Amygdala (tissue), 56 donors: ENCODE measurements around the gene AFAP1.

Source experiments
- DNase-seq, 56 donors: peaks; one replicate each; lab custom pipeline; 2025; lab: John Stamatoyannopoulos, UW

Gene AFAP1, protein sequence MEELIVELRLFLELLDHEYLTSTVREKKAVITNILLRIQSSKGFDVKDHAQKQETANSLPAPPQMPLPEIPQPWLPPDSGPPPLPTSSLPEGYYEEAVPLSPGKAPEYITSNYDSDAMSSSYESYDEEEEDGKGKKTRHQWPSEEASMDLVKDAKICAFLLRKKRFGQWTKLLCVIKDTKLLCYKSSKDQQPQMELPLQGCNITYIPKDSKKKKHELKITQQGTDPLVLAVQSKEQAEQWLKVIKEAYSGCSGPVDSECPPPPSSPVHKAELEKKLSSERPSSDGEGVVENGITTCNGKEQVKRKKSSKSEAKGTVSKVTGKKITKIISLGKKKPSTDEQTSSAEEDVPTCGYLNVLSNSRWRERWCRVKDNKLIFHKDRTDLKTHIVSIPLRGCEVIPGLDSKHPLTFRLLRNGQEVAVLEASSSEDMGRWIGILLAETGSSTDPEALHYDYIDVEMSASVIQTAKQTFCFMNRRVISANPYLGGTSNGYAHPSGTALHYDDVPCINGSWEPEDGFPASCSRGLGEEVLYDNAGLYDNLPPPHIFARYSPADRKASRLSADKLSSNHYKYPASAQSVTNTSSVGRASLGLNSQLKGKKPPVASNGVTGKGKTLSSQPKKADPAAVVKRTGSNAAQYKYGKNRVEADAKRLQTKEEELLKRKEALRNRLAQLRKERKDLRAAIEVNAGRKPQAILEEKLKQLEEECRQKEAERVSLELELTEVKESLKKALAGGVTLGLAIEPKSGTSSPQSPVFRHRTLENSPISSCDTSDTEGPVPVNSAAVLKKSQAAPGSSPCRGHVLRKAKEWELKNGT

DNA sequence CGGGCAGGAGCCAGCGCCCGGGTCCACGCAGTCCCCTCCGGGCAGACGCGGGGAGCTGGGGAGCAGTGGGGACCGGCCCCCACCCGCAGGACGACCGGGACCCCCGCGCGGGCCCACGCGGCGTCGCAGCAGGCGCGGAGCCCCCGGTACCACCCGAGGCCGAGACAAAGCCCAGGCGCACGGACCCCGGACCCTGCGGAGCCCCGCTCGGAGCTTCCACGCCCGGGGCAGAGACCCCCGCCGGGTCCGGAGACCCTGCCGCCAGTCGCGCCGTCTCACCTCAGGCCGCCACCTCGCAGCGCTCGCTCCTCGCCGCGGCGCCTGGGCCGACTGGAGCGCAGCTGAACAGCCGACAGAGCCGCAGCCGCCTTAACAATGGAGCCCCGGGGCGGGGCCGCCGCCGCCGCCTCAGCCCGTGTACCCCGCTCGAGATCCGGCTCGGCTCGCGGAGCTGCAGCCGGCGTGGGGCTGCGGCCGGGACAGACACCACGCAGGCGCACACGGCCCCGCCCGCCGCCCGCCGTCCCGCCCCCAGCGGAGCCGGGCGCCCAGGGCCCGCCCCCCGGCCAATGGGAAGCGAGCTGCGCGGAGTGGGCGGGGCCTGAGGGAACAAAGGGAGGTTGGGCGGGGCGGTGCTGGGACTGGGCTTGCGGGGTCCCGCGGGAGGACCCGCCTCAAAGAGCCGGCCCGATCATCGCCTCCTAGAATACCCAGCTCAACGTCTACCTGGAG is at the start of gene AFAP1:
Gene AFAP1 (minus strand): TSS at position 485 of the 732 bp plus-strand sequence. CDS start 67,783 bp downstream, outside the sequence.
- peak in 52 of 56 donors; percentile 28 to 92 (median 72) for DNase-seq

- DNase-seq = no peak
These were observed 48.8 kb upstream of the AFAP1 start for GRCh38 chr4:7988437-7988836.

DNA sequence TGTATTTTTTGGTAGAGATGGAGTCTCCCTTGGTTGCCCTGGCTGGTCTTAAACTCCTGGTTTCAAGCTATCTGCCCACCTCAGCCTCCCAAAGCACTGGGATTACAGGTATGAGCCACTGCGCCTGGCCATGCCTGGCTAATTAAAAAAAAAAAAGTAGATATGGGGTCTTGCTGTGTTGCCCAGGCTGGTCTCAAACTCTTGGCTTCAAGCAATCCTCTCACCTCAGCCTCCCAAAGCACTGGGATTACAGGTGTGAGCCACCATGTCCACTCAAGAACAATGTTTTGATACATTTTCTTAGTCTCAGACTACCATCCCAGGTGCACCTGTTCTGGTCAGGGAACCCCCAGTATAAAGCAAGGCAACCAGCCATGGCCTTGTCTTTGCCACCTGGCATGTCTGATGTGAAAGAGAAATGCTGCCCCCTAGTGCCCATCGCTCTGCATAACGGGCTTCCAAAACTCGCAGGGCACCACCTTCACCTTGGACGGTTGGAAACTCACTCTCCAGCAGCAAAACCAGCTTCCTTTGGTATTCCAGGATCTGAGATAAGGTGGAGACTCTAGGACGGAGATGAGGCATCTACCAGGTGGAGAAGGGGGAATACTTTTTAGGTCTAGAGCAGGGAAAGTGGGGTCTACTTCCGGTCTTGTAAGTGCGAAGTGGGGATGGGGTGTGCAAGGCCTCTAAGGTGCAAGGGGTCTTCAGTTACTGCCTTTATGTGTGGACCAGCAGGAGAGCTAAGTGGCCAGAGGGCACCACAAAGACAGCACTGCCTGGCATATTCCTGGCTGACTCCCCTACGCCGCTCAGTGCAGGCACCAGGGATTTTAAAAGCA is 47.7 kb upstream of the AFAP1 start:
- DNase-seq = peak in 44 of 56 donors; percentile 6 to 73 (median 40)

- DNase-seq = no peak
These were observed 46.3 kb upstream of the AFAP1 start for GRCh38 chr4:7985891-7986441.

DNA sequence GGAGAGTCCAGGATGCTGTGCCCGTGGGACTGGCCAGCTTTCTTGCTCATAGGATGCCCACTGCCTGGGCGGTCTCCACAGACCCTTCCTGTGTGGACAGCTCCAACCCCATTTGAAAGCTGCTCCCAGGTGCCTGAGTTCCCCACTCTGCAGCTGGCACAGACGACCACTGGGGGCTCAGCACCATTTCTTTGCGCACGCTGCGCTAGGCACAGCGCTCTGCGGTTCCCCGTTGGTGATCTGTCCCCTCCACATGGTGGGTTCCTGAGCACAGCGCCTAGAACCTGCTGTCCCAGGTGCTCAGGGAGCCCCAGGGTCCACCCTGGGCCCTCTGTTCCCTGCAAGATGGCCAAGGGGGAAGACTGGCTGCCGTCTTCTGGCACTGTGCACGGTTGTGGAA is 45.4 kb upstream of the AFAP1 start:
- no peak for DNase-seq

DNA sequence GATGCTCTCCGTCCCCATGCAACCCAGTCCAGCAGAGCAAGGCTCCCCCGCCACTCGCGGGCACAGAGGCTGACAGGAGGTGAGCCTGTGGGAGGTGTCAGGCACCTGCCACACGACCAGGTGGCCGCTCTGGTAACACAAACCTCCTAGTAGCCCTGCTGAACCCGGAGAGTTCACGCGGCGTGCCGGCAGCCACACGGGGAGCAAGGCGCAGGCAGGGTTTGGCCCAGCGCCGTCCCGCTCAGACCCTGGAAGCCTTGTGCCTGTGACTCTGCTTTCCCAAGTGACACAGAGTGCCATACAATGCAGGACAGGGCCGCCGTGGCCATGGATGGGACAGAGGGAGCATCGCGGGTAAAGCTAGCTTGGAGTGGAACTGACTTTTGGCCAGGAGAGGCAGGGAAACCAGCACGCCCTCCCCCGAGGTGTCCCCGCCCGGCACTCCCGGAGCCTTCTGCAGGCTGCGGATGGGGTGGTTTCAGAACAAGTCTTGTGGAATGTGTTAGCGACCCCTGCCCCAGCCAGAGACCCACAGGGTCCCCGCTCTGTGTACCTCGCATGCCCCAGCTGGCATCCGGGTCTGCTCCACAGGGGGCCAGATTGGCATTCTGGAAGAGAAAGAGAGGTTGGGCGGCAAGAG is 44.7 kb upstream of the AFAP1 start:
- DNase-seq = no peak

GRCh38 chr4:7983296-7983695 is 43.6 kb upstream of the AFAP1 start:
- no peak for DNase-seq

DNA sequence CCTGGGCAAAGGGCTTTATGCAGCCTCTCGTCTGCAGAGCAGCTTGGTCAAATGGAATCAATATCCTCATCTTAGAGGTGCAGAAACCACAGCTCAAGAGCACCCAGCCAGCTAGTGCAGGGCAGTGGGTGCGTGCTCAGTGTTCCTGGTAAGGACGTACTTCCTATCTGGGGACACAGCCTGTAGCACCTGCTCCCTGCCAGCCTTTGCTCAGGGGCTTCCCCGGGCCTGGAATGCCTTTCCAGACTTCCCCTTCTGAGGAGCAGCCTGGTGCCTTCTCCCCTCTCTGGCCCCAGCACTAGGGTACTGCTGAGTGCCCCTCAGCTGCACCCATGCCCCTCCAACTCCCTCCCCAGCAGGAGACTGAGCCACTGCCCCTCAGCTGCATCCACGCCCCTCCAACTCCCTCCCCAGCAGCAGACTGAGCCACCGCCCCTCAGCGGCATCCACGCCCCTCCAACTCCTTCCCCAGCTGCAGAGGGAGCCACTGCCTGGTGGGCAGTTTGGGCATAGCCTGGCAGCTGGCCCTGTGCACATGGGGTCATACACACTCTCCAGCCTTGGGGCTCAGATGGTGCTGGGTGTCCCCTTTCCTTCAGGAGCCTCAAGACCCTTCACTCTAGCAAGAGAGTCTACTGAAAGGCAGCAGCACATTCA is 42.2 kb upstream of the AFAP1 start:
- no peak for DNase-seq

DNA sequence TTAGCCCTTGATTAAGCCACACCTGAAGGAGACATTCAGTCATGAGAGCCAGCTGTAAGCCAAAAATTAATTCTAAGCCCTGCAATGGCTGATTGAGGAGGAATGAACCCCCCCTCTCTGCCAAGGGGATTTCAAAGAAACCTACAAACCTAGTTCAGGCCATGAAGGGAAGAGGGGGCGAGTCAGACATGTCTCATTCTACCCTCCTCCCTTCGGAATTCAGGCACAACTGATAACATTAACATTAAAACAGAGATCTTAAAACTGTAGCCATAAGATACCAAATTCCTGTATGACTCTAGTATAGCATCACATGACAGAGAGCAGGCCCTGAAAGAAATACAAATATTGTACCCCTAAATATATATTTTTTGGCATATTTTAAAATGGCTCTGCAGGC is 40.4 kb upstream of the AFAP1 start:
- DNase-seq = no peak

DNA sequence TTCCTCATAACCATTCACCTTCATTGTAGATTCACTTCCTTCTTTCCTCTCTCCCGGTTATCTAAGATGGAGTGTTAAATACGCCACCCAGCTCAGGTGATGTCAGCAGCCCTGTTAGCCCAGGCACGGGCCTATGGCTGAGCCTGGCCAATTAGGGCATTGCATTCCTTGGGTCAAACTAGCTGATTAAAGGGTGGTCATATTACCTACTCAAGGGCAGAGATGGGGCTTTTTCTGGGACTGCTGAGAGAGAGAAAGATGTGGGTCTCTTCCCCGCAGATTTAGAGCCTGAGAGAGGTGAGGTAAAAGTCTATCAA is 39.9 kb upstream of the AFAP1 start:
- DNase-seq = no peak

GRCh38 chr4:7978907-7979651 is 39.4 kb upstream of the AFAP1 start:
- no peak for DNase-seq

- no peak for DNase-seq
These were observed 38.8 kb upstream of the AFAP1 start for GRCh38 chr4:7978489-7978888.

- DNase-seq = no peak
These were observed 37.0 kb upstream of the AFAP1 start for GRCh38 chr4:7976634-7977033.

DNA sequence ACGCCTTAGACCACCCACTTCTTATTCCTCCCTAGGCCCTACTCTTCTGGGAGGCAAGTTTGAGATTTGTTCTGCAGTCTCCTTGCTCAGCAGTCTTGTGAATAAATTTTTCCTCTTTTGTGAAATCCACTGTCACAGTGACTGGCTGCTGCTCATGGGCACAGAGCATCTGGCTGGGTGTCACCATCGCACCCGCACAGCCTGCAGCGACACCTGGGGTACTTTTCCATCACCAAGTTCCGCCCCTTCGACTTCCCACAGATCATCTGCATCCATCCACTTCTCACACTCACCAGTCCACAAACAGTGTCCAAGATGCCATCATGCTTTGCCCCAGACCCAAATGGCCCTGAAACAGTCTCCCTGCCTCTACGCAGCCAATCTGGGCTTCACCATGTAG is 36.4 kb upstream of the AFAP1 start:
- DNase-seq = no peak

- DNase-seq = no peak
These were observed 34.8 kb upstream of the AFAP1 start for GRCh38 chr4:7974425-7974824.

- DNase-seq = peak in 1 of 56 donors; percentile 20
These were observed 33.9 kb upstream of the AFAP1 start for GRCh38 chr4:7973545-7973981.

DNA sequence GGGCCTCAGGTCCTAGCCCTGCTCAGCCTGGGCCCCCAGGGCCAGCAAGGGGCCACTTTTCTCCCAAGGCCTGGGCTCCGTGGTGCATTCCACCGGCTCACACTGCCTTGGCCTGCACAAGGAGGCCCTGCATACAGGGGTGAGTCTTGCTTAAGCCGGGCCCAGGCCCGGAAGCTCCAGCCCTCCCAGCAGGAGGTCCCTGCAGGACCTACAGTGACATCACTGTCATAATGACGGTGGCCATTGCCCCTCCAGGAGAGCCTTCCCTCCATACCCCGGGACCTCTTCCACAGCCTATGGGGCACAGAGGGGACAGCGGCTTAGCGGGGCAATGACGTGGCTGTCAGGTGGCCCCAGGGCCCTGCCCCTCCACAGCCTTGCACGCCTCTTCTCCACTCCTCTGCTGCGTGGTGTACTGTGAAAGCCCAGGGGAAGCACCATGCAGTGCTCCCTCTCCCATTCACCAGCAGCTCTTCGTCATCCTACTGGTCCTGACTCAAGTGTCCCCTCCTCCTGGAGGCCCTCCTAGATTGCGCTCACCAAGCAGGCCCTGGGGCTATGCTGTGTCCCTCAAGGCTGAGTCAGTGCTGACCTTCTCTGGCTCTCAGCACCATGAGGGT is 32.3 kb upstream of the AFAP1 start:
- DNase-seq = no peak

GRCh38 chr4:7971159-7971631 is 31.5 kb upstream of the AFAP1 start:
- no peak for DNase-seq
